ENCODE data around the gene PDE4B.

DNA sequence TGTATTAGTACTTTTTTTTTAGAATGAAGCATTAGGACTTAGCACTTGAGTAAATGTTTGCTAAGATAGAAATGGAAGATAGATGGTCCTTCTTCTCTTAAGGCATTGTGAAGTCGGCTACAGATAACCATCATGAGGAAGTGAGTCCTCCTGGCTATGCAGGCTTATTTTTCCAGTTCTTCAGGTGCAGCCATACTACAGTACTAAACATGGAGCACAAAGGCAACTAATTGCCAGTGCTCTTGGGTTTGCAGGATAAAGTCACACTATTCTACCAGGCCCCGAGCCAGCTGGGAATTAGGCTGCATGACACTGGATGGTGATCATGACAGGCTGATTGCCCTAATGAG is 543.9 kb downstream of the PDE4B start:
- TF ChIP-seq, protein P1, sequence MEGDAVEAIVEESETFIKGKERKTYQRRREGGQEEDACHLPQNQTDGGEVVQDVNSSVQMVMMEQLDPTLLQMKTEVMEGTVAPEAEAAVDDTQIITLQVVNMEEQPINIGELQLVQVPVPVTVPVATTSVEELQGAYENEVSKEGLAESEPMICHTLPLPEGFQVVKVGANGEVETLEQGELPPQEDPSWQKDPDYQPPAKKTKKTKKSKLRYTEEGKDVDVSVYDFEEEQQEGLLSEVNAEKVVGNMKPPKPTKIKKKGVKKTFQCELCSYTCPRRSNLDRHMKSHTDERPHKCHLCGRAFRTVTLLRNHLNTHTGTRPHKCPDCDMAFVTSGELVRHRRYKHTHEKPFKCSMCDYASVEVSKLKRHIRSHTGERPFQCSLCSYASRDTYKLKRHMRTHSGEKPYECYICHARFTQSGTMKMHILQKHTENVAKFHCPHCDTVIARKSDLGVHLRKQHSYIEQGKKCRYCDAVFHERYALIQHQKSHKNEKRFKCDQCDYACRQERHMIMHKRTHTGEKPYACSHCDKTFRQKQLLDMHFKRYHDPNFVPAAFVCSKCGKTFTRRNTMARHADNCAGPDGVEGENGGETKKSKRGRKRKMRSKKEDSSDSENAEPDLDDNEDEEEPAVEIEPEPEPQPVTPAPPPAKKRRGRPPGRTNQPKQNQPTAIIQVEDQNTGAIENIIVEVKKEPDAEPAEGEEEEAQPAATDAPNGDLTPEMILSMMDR (CRISPR knock-in tag; IDR thresholded peaks at IDR 0.05), result no peak
- no peak for TF ChIP-seq CEBPG (CRISPR knock-in tag; IDR thresholded peaks at IDR 0.05)

Data from HepG2 (cell line).